HepG2 (cell line): Measurements from ENCODE around the gene ACTL7B. TPM values are rescaled to one million over a fixed set of nuclear protein-coding genes. Genes with fewer than 3 reads are reported as not detected.

ENCODE experiments used
- BRD4 ChIP-seq: sonication (generic); formaldehyde crosslinking; IDR thresholded peaks from 2 replicates; pipeline ENCODE4 v1.4.0; 2020; ENCODE audit warnings: missing genetic modification reagents
- CEBPG ChIP-seq: IDR thresholded peaks from 2 replicates; pipeline ENCODE4 v1.6.1; 2016
- CREB1 ChIP-seq, 2 experiments: fragments of 450-650 bp in 1 of 2; IDR thresholded peaks; 2 replicates each; pipeline ENCODE4 v1.6.1; 2016 to 2017; ENCODE audit warnings: control low read depth in 1 of 2, mild to moderate bottlenecking in 1 of 2, missing compliant biosample characterization in 1 of 2, missing genetic modification characterization in 1 of 2
- DR1 ChIP-seq: sonication (generic); formaldehyde crosslinking; IDR thresholded peaks from 2 replicates; pipeline ENCODE4 v1.8.0; 2021; ENCODE audit warnings: mild to moderate bottlenecking, missing genetic modification reagents, inconsistent platforms
- FOXA3 ChIP-seq: IDR thresholded peaks from 2 replicates; pipeline ENCODE4 v1.6.1; 2016; ENCODE audit warnings: missing genetic modification reagents, missing compliant biosample characterization
- FOXJ3 ChIP-seq: sonication (generic); formaldehyde crosslinking; IDR thresholded peaks from 2 replicates; pipeline ENCODE4 v1.4.0; 2020; ENCODE audit warnings: missing genetic modification reagents, mild to moderate bottlenecking, borderline replicate concordance
- HDAC2 ChIP-seq: sonication (generic); formaldehyde crosslinking; IDR thresholded peaks from 2 replicates; pipeline ENCODE4 v1.4.0; 2020; ENCODE audit warnings: missing genetic modification reagents
- HNF4G ChIP-seq, 2 experiments: sonication (generic) in 1 of 2; formaldehyde crosslinking in 1 of 2; IDR thresholded peaks; 2 replicates each; pipeline versions ENCODE4 v1.4.0 to v1.6.1; 2011 to 2020; ENCODE audit warnings: borderline replicate concordance in 2 of 2, low read depth in 2 of 2, mild to moderate bottlenecking in 2 of 2, low read length in 1 of 2, missing genetic modification reagents in 1 of 2, moderate library complexity in 1 of 2
- NKX3-1 ChIP-seq: sonication (generic); formaldehyde crosslinking; IDR thresholded peaks from 2 replicates; pipeline ENCODE4 v1.5.0; 2020; ENCODE audit warnings: missing genetic modification reagents
- PCBP1 ChIP-seq: fragments of 200-400 bp; formaldehyde crosslinking; IDR thresholded peaks from 2 replicates; pipeline ENCODE4 v1.6.1; 2017; ENCODE audit warnings: mild to moderate bottlenecking, low read depth, low read length, borderline replicate concordance
- PHF21A ChIP-seq: sonication (generic); formaldehyde crosslinking; IDR thresholded peaks from 2 replicates; pipeline ENCODE4 v1.5.0; 2020; ENCODE audit warnings: mild to moderate bottlenecking, missing genetic modification reagents
- POGZ ChIP-seq: sonication (generic); formaldehyde crosslinking; IDR thresholded peaks from 2 replicates; pipeline ENCODE4 v1.4.0; 2020; ENCODE audit warnings: mild to moderate bottlenecking, missing genetic modification reagents
- RXRB ChIP-seq: IDR thresholded peaks from 2 replicates; pipeline ENCODE4 v1.6.1; 2016; ENCODE audit warnings: borderline replicate concordance, missing genetic modification reagents, missing compliant biosample characterization
- SP5 ChIP-seq: IDR thresholded peaks from 2 replicates; pipeline ENCODE4 v1.6.1; 2016; ENCODE audit warnings: low read depth, borderline replicate concordance
- TCF7L2 ChIP-seq: IDR thresholded peaks from 2 replicates; pipeline ENCODE4 v1.6.1; 2011; ENCODE audit warnings: mild to moderate bottlenecking, low read depth, low read length, moderate library complexity
- THAP11 ChIP-seq: IDR thresholded peaks from 2 replicates; pipeline ENCODE4 v1.6.1; 2016; ENCODE audit warnings: missing biosample characterization, missing genetic modification reagents
- ZMYM4 ChIP-seq: sonication (generic); formaldehyde crosslinking; IDR thresholded peaks from 2 replicates; pipeline ENCODE4 v1.8.1; 2023; ENCODE audit warnings: mild to moderate bottlenecking, missing genetic modification reagents
- ZNF556 ChIP-seq: sonication (generic); formaldehyde crosslinking; IDR thresholded peaks from 2 replicates; pipeline ENCODE4 v1.4.0; 2020; ENCODE audit warnings: mild to moderate bottlenecking, missing genetic modification reagents, borderline replicate concordance
- ZNF850 ChIP-seq: sonication (generic); formaldehyde crosslinking; conservative IDR thresholded peaks from 2 replicates; pipeline ENCODE4 v1.9.0; 2021; ENCODE audit warnings: mild to moderate bottlenecking, missing genetic modification reagents
- polyA plus RNA-seq, 8 experiments: library from polyadenylated mRNA; depleted of rRNA in 3 of 8; stranded (reverse) in 7 of 8; unstranded in 1 of 8; fragments of >200 nt; fragmentation: Illumina TruSeq in 4 of 8; extraction: Trizol in 4 of 8; gene quantifications; 2 replicates each; pipeline versions ENCODE4 v1.2.1 to v1.2.3, GENCODE V29; 2011 to 2016; ENCODE audit warnings: low read depth in 4 of 8, missing spikeins in 1 of 8, mixed read lengths in 1 of 8; ENCODE audit not compliant: insufficient read depth in 1 of 8
- total RNA-seq, 5 experiments: library from RNA; depleted of rRNA; stranded (reverse); fragments of >200 nt; fragmentation: Illumina TruSeq; extraction: Trizol; gene quantifications; 2 replicates each; pipeline ENCODE4 v1.2.3, GENCODE V29; 2016; ENCODE audit warnings: low read depth in 1 of 5
- TF ChIP-seq, protein P1 (sequence below): sonication (generic); formaldehyde crosslinking; conservative IDR thresholded peaks from 2 replicates; pipeline ENCODE4 v1.4.0; 2020; ENCODE audit warnings: missing genetic modification reagents
- TF ChIP-seq, protein P2 (sequence below): IDR thresholded peaks from 2 replicates; pipeline ENCODE4 v1.6.1; 2016
- TF ChIP-seq, protein P3 (sequence below): sonication (generic); formaldehyde crosslinking; IDR thresholded peaks from 2 replicates; pipeline ENCODE4 v1.4.0; 2020; ENCODE audit warnings: missing genetic modification reagents, borderline replicate concordance
- TF ChIP-seq, protein P4 (sequence below): sonication (generic); formaldehyde crosslinking; IDR thresholded peaks from 2 replicates; pipeline ENCODE4 v1.5.0; 2020; ENCODE audit warnings: mild to moderate bottlenecking, missing genetic modification reagents, borderline replicate concordance

The ACTL7B gene
- total and polyA plus RNA-seq, 2 of the 13 experiments (the other 11 are each of a cell fraction or from before 2014, with no cell fraction given) = 0.07 to 0.11 TPM

DNA sequence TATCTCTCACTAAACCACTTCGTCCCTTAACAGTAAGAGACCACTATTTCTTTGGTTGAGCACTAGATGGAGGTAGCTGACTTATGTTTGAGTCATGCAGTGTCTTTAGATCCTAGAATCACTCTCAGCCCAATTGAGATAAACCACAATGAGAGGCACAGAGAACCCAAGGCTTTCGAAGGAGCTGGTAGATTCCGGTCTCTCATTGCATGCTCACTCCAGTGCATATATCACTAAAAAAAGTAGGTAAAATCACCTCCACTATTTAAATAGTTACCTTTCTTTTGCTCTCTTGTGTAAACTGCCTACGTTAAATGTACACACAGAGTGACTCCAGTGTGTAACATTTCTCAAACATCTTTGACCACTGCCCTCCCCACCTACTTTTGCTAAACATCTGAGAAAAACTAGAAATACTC, 33.9 kb upstream of the ACTL7B start (continued):
- TF ChIP-seq, protein P1, sequence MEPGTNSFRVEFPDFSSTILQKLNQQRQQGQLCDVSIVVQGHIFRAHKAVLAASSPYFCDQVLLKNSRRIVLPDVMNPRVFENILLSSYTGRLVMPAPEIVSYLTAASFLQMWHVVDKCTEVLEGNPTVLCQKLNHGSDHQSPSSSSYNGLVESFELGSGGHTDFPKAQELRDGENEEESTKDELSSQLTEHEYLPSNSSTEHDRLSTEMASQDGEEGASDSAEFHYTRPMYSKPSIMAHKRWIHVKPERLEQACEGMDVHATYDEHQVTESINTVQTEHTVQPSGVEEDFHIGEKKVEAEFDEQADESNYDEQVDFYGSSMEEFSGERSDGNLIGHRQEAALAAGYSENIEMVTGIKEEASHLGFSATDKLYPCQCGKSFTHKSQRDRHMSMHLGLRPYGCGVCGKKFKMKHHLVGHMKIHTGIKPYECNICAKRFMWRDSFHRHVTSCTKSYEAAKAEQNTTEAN (CRISPR knock-in tag) = peak; percentile 76; the same call in 1 of the 2 replicates
- TF ChIP-seq NKX3-1 (CRISPR knock-in tag) = peak; percentile 59; the same call in 1 of the 2 replicates
- TF ChIP-seq ZNF556 (CRISPR knock-in tag) = no peak
- TF ChIP-seq PHF21A = peak; percentile 56; the same call in 1 of the 2 replicates
- TF ChIP-seq, protein P2, sequence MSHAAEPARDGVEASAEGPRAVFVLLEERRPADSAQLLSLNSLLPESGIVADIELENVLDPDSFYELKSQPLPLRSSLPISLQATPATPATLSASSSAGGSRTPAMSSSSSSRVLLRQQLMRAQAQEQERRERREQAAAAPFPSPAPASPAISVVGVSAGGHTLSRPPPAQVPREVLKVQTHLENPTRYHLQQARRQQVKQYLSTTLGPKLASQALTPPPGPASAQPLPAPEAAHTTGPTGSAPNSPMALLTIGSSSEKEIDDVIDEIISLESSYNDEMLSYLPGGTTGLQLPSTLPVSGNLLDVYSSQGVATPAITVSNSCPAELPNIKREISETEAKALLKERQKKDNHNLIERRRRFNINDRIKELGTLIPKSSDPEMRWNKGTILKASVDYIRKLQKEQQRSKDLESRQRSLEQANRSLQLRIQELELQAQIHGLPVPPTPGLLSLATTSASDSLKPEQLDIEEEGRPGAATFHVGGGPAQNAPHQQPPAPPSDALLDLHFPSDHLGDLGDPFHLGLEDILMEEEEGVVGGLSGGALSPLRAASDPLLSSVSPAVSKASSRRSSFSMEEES (CRISPR knock-in tag) = no peak
- TF ChIP-seq DR1 (CRISPR knock-in tag) = no peak
- TF ChIP-seq ZNF850 (CRISPR knock-in tag) = no peak
- peak; percentile 42; the same call in 1 of the 2 replicates for TF ChIP-seq SP5 (CRISPR knock-in tag)
- TF ChIP-seq, protein P3, sequence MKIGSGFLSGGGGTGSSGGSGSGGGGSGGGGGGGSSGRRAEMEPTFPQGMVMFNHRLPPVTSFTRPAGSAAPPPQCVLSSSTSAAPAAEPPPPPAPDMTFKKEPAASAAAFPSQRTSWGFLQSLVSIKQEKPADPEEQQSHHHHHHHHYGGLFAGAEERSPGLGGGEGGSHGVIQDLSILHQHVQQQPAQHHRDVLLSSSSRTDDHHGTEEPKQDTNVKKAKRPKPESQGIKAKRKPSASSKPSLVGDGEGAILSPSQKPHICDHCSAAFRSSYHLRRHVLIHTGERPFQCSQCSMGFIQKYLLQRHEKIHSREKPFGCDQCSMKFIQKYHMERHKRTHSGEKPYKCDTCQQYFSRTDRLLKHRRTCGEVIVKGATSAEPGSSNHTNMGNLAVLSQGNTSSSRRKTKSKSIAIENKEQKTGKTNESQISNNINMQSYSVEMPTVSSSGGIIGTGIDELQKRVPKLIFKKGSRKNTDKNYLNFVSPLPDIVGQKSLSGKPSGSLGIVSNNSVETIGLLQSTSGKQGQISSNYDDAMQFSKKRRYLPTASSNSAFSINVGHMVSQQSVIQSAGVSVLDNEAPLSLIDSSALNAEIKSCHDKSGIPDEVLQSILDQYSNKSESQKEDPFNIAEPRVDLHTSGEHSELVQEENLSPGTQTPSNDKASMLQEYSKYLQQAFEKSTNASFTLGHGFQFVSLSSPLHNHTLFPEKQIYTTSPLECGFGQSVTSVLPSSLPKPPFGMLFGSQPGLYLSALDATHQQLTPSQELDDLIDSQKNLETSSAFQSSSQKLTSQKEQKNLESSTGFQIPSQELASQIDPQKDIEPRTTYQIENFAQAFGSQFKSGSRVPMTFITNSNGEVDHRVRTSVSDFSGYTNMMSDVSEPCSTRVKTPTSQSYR (CRISPR knock-in tag) = no peak
- TF ChIP-seq CREB1 (IDR thresholded peaks at IDR 0.05) = no peak
- peak; percentile 79 for TF ChIP-seq CREB1 (CRISPR knock-in tag; IDR thresholded peaks at IDR 0.05)
- peak; percentile 23; the same call in 1 of the 2 replicates for TF ChIP-seq THAP11 (CRISPR knock-in tag)
- TF ChIP-seq TCF7L2 = 0 out of 2 replicates have a peak, but pooled peaks have one; percentile 36
- TF ChIP-seq HDAC2 (CRISPR knock-in tag) = peak; percentile 58
- no peak for TF ChIP-seq PCBP1
- TF ChIP-seq HNF4G (IDR thresholded peaks at IDR 0.05; ENCODE audit: borderline replicate concordance, low read depth, low read length) = peak; percentile 12; the same call in 1 of the 2 replicates
- TF ChIP-seq HNF4G (CRISPR knock-in tag; IDR thresholded peaks at IDR 0.05; ENCODE audit: borderline replicate concordance, low read depth) = no peak
- 0 out of 2 replicates have a peak, but pooled peaks have one; percentile 16 for TF ChIP-seq CEBPG
- TF ChIP-seq FOXA3 (CRISPR knock-in tag) = peak; percentile 93
- 0 out of 2 replicates have a peak, but pooled peaks have one; percentile 33 for TF ChIP-seq POGZ (CRISPR knock-in tag)
- TF ChIP-seq, protein P4, sequence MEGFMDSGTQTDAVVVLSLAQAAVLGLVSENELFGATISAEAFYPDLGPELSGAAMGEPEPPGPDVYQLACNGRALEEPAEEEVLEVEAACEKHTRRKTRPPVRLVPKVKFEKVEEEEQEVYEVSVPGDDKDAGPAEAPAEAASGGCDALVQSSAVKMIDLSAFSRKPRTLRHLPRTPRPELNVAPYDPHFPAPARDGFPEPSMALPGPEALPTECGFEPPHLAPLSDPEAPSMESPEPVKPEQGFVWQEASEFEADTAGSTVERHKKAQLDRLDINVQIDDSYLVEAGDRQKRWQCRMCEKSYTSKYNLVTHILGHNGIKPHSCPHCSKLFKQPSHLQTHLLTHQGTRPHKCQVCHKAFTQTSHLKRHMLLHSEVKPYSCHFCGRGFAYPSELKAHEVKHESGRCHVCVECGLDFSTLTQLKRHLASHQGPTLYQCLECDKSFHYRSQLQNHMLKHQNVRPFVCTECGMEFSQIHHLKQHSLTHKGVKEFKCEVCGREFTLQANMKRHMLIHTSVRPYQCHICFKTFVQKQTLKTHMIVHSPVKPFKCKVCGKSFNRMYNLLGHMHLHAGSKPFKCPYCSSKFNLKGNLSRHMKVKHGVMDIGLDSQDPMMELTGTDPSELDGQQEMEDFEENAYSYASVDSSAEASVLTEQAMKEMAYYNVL (CRISPR knock-in tag) = no peak
- TF ChIP-seq BRD4 (CRISPR knock-in tag) = 0 out of 2 replicates have a peak, but pooled peaks have one; percentile 14
- TF ChIP-seq RXRB (CRISPR knock-in tag) = peak; percentile 57; the same call in 1 of the 2 replicates
- 0 out of 2 replicates have a peak, but pooled peaks have one; percentile 28 for TF ChIP-seq ZMYM4 (CRISPR knock-in tag)
- peak; percentile 77; the same call in 1 of the 2 replicates for TF ChIP-seq FOXJ3 (CRISPR knock-in tag)
